Measurements from ENCODE around the gene ZNF230. TPM values are rescaled to one million over a fixed set of nuclear protein-coding genes. Genes with fewer than 3 reads are reported as not detected.

ZNF230 gene
- total RNA-seq, 1 donor from 2014 or later, result 2.6 TPM

DNA sequence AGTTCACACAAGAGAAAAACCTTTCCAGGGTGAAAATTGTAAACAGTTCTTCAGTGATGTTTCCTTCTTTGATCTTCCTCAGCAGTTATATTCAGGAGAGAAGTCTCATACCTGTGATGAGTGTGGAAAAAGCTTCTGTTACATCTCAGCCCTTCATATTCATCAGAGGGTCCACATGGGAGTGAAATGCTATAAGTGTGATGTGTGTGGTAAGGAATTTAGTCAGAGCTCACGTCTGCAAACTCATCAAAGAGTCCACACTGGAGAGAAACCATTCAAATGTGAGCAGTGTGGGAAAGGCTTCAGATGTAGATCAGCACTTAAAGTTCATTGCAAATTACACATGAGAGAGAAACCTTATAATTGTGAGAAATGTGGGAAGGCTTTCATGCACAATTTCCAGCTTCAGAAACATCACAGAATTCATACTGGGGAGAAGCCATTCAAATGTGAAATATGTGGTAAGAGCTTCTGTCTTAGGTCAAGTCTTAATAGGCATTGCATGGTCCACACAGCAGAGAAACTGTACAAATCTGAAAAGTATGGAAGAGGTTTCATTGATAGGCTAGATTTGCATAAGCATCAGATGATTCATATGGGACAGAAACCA is 29.3 kb downstream of the ZNF230 start:
- no peak for DNase-seq (ENCODE audit: low read depth in 2 of 2)

DNA sequence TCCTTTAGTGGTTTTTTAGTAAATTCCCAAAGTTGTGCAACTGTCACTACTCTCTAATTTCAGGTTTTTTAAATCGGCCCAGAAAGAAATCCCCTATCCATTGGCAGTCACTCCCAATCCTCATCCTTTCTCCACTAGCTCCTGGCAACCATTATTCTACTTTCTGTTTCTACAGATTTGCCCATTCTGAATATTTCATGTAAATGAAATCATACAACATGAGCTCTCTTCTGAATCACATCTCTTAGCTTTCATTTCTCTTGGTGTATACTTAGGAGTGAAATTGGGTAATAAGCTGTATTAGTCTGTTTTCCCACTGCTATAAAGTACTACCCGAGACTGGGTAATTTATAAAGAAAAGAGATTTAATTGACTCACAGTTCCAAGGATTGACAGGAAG is 39.4 kb downstream of the ZNF230 start:
- no peak for DNase-seq (ENCODE audit: low read depth in 2 of 2)

DNA sequence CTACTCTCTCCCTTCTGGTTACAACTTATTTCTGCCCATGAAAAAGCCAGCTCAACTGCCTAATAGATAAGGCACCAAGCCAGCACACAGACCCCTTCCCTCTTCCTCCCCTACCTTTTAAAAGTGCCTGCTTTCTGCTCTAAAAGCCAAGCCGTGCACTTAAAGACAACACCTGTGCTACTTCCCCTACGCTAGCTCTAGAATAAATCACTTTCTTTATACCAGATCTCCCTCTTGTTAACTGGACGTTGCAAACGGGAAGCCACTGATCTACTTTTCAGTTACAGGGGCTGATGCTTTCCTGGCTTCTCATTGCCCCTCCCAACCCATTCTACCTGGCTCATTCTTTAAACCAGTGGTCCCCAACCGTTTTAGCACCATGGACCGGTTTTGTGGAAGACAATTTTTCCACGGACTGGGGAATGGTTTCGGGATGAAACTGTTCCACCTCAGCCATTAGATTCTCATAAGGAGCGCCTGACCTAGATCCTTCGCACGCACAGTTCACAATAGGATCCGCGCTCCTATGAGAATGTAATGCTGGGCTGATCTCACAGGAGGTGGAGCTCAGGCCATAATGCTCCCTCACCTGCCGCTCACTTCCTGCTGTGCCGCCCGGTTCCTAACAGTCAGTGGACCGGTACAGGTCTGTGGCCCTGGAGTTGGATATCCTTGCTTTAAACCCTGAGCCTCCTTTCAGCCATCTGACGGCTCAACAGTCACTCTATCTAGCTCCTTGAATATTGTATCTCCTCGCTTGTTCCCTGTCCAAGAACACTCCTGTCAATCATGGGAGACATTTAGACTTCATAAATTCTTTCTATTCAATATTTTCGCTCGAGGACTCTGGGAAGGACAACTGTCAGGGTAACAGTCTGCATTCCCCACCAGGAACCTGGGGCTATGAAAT is 48.2 kb downstream of the ZNF230 start:
- peak; percentile 7 to 8 for DNase-seq (ENCODE audit: low read depth in 2 of 2)

DNA sequence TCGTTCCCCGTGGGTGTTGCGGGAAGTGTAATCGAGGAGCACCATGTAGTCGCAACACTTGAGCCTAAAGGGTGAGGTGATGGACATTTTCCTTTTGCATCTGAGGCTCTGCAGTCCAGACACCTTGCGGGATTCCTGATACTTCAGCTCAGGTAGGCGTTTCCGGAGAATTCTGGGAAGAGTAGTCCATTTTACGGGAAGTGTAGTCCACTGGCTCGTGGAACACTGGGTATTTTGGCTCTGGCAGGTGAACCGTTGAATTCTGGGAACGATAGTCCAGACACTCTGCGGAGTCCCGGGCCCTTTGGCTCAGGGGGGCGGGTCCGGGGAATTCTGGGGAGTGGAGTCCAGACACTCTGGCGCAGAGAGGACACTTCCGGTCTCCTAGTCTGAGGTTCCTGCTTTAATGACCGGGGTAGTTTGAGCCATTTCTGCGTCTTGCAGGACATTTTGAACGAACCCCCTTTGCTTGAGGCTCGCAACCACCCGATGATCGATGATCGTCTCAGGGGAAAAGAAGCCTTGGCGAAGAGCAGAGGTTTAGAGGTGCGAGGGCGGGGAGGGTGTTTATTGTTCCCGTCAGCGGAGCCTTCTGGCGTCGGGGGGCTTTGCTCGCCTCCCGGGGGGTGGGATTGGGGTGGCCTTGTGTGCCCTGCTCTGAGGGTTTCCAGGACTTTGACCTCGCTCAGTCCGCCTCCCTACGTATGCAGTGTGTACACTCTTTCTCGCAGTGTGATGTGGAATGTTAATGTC is 49.1 kb downstream of the ZNF230 start, which contains the start of gene ZNF223:
Gene ZNF223, plus strand, starts transcription at position 387 of the 753 bp plus-strand sequence. CDS start 3,141 bp downstream, outside the sequence.
- peak; percentile 91 to 92 for DNase-seq (ENCODE audit: low read depth in 2 of 2)

DNA sequence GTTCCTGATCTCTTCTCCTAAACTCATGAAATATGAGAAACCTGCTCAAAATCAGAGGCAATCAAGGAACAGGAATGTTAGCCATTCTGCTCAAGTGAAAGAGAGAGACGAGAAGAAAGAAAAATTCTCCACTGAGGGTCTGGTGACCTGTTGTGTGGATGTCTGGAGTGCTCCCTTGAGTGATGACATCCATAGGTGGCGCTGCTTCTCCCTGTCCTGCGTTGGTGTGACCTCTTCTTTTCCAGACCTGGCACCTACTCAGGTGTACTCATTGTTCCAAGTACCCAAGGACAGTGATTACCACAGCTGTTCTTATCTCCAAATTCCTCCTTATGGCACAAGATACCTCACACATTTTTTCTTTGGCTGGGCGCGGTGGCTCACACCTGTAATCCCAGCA is 53.1 kb downstream of the ZNF230 start:
- DNase-seq (ENCODE audit: low read depth in 2 of 2), result no peak

DNA sequence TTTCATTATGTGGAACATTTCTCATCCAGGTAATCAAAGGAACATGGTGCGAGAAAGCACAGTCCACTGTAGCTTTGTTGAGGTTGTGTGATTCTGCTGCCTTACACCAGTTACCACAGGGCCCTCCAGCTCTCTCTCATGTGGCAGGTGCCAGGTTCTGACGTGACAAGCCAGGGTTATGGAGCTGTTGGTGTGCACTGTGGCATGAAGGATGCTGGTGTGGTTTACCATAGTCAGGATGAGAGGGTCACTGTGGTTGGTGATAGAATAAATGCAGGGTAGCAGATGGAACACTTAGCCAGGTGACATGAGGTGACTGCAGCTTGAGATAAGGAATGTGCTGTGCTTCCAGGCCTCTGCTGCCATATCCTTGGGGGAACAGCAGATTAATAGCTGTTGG is 56.5 kb downstream of the ZNF230 start:
- no peak for DNase-seq (ENCODE audit: low read depth in 2 of 2)

DNA sequence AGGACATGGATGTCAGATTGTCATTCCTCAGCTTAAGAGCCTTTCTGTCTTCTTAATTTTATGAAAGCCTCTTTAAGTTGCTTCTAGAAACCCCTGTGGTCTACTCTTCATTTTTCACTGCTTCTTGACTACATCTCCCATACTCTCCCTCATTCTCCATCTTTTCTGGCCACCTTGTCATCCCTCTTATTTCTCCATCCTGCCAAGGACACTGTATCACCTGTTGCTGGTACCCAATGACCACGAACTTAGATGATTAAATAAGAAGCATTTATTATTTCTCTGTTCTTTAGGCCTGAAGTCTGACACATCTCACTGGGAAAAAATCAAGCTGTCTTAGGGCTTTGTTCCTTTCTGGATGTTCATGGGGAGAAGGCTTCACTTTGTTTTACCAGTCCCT is 58.3 kb downstream of the ZNF230 start:
- no peak for DNase-seq (ENCODE audit: low read depth in 2 of 2)

Other genes starting within 250 kb of the ZNF230 start
- gene SMG9, start 248.0 kb upstream of the ZNF230 start, total RNA-seq, result 3.7 and 3.8 TPM in 2 replicates
- 0.22 TPM in 1 of 2 replicates, not detected in the other for gene KCNN4, start 222.0 kb upstream of the ZNF230 start, total RNA-seq
- gene LYPD5, start 200.5 kb upstream of the ZNF230 start, total RNA-seq, result 0.22 and 0.40 TPM in 2 replicates
- gene ZNF283, start 175.6 kb upstream of the ZNF230 start, total RNA-seq, result 5.0 and 8.5 TPM in 2 replicates
- gene ZNF404, start 119.0 kb upstream of the ZNF230 start, total RNA-seq, result 0.44 and 0.60 TPM in 2 replicates
- 13.7 and 16.9 TPM in 2 replicates for gene ZNF45, start 67.7 kb upstream of the ZNF230 start, total RNA-seq
- gene ZNF221, start 51.7 kb upstream of the ZNF230 start, total RNA-seq, result 3.3 and 4.0 TPM in 2 replicates
- gene ZNF155, start 18.8 kb upstream of the ZNF230 start, total RNA-seq, result 5.4 and 7.3 TPM in 2 replicates
- 4.4 and 5.4 TPM in 2 replicates for gene ZNF222, start 22.4 kb downstream of the ZNF230 start, total RNA-seq
- gene ZNF223, start 49.1 kb downstream of the ZNF230 start, total RNA-seq, result 2.8 and 5.0 TPM in 2 replicates
- 1.5 and 2.8 TPM in 2 replicates for gene ZNF284, start 69.2 kb downstream of the ZNF230 start, total RNA-seq
- gene ZNF224, start 91.4 kb downstream of the ZNF230 start, total RNA-seq, result 19.0 and 27.8 TPM in 2 replicates
- gene ZNF225, start 110.4 kb downstream of the ZNF230 start, total RNA-seq, result 4.4 and 7.3 TPM in 2 replicates
- gene ZNF234, start 138.6 kb downstream of the ZNF230 start, total RNA-seq, result 5.0 and 9.7 TPM in 2 replicates
- gene ZNF226, start 162.1 kb downstream of the ZNF230 start, total RNA-seq, result 12.0 and 13.1 TPM in 2 replicates
- gene ZNF227, start 209.6 kb downstream of the ZNF230 start, total RNA-seq, result 14.4 and 18.1 TPM in 2 replicates